ENCODE data around the gene SLC6A19.

Gene SLC6A19

GRCh38 chr5:1245905-1246576, 44.6 kb downstream of the SLC6A19 start:
- no peaks in the 10 kb centered on the region for H3K27me3 ChIP-seq (ENCODE audit: low read depth, low read length)
- H3K4me1 ChIP-seq (ENCODE audit: low read length), result no peaks in the 10 kb centered on the region
- H3K9me3 ChIP-seq (ENCODE audit: insufficient read depth, low read length), result no peaks in the 10 kb centered on the region
- H3K9ac ChIP-seq (ENCODE audit: low read length), result no peak overlapping the region
- no peak overlapping the region for H3K4me2 ChIP-seq (ENCODE audit: low read length)
- no peak overlapping the region for H3K4me3 ChIP-seq (ENCODE audit: low read length)
- no peak overlapping the region for H2AFZ ChIP-seq (ENCODE audit: low read depth, low read length)
- H3K36me3 ChIP-seq (replicated peaks; ENCODE audit: low read depth, low read length), result no peaks in the 10 kb centered on the region
- H4K20me1 ChIP-seq (ENCODE audit: insufficient read depth, low read length), result no peaks in the 10 kb centered on the region
- TF ChIP-seq CTCF (IDR thresholded peaks at IDR 0.05; ENCODE audit: low read depth, low read length) (no peak), EZH2phosphoT487 (IDR thresholded peaks at IDR 0.05; ENCODE audit: low read depth) (no peak)
- no peak overlapping the region for H3K27ac ChIP-seq (ENCODE audit: low read length)
- no peaks in the 10 kb centered on the region for H3K79me2 ChIP-seq (ENCODE audit: low read length)

- TF ChIP-seq EZH2phosphoT487 (IDR thresholded peaks at IDR 0.05; ENCODE audit: low read depth), result no peak
- no peak for TF ChIP-seq CTCF (IDR thresholded peaks at IDR 0.05; ENCODE audit: low read depth, low read length)
- no peak overlapping the region for H2AFZ ChIP-seq (ENCODE audit: low read depth, low read length)
- no peak overlapping the region for H3K9ac ChIP-seq (ENCODE audit: low read length)
- H3K9me3 ChIP-seq (ENCODE audit: insufficient read depth, low read length), result no peaks in the 10 kb centered on the region
- no peaks in the 10 kb centered on the region for H3K27me3 ChIP-seq (ENCODE audit: low read depth, low read length)
- H3K4me2 ChIP-seq (ENCODE audit: low read length), result no peak overlapping the region
- H3K4me1 ChIP-seq (ENCODE audit: low read length), result no peaks in the 10 kb centered on the region
- no peak overlapping the region for H3K4me3 ChIP-seq (ENCODE audit: low read length)
- no peak overlapping the region for H3K27ac ChIP-seq (ENCODE audit: low read length)
- no peaks in the 10 kb centered on the region for H4K20me1 ChIP-seq (ENCODE audit: insufficient read depth, low read length)
- H3K79me2 ChIP-seq (ENCODE audit: low read length), result no peaks in the 10 kb centered on the region
- H3K36me3 ChIP-seq (replicated peaks; ENCODE audit: low read depth, low read length), result no peaks in the 10 kb centered on the region
Observed at GRCh38 chr5:1246711-1247431, 45.5 kb downstream of the SLC6A19 start.

- no peak for TF ChIP-seq EZH2phosphoT487 (IDR thresholded peaks at IDR 0.05; ENCODE audit: low read depth)
- no peak for TF ChIP-seq CTCF (IDR thresholded peaks at IDR 0.05; ENCODE audit: low read depth, low read length)
- no peak overlapping the region for H3K4me3 ChIP-seq (ENCODE audit: low read length)
- no peak overlapping the region for H3K4me2 ChIP-seq (ENCODE audit: low read length)
- no peaks in the 10 kb centered on the region for H3K4me1 ChIP-seq (ENCODE audit: low read length)
- no peak overlapping the region for H3K27ac ChIP-seq (ENCODE audit: low read length)
- H4K20me1 ChIP-seq (ENCODE audit: insufficient read depth, low read length), result no peaks in the 10 kb centered on the region
- no peaks in the 10 kb centered on the region for H3K9me3 ChIP-seq (ENCODE audit: insufficient read depth, low read length)
- H3K27me3 ChIP-seq (ENCODE audit: low read depth, low read length), result no peaks in the 10 kb centered on the region
- H2AFZ ChIP-seq (ENCODE audit: low read depth, low read length), result no peak overlapping the region
- no peak overlapping the region for H3K9ac ChIP-seq (ENCODE audit: low read length)
- no peaks in the 10 kb centered on the region for H3K79me2 ChIP-seq (ENCODE audit: low read length)
- no peaks in the 10 kb centered on the region for H3K36me3 ChIP-seq (replicated peaks; ENCODE audit: low read depth, low read length)
Observed at GRCh38 chr5:1247811-1248210, 46.4 kb downstream of the SLC6A19 start.

GRCh38 chr5:1249366-1250280, 48.2 kb downstream of the SLC6A19 start:
- H3K4me1 ChIP-seq (ENCODE audit: low read length), result no peaks in the 10 kb centered on the region
- H4K20me1 ChIP-seq (ENCODE audit: insufficient read depth, low read length), result no peaks in the 10 kb centered on the region
- no peaks in the 10 kb centered on the region for H3K79me2 ChIP-seq (ENCODE audit: low read length)
- H3K4me2 ChIP-seq (ENCODE audit: low read length), result no peak overlapping the region
- H3K9me3 ChIP-seq (ENCODE audit: insufficient read depth, low read length), result no peaks in the 10 kb centered on the region
- no peak overlapping the region for H3K27ac ChIP-seq (ENCODE audit: low read length)
- no peak overlapping the region for H3K9ac ChIP-seq (ENCODE audit: low read length)
- no peak overlapping the region for H3K4me3 ChIP-seq (ENCODE audit: low read length)
- TF ChIP-seq EZH2phosphoT487 (IDR thresholded peaks at IDR 0.05; ENCODE audit: low read depth) (no peak), CTCF (IDR thresholded peaks at IDR 0.05; ENCODE audit: low read depth, low read length) (no peak)
- no peaks in the 10 kb centered on the region for H3K36me3 ChIP-seq (replicated peaks; ENCODE audit: low read depth, low read length)
- no peaks in the 10 kb centered on the region for H3K27me3 ChIP-seq (ENCODE audit: low read depth, low read length)
- H2AFZ ChIP-seq (ENCODE audit: low read depth, low read length), result no peak overlapping the region

Data from OCI-LY3 (cell line).